ENCODE measurements around the gene SETD1B. TPM values are rescaled to one million over a fixed set of nuclear protein-coding genes. Genes with fewer than 3 reads are reported as not detected.

SETD1B gene
- total and polyA plus RNA-seq, 2 donors (not counting 3 experiments of a cell fraction or from before 2014, with no cell fraction given), result 2.6 to 27.0 TPM

GRCh38 chr12:121857322-121858246, 53.8 kb downstream of the SETD1B start:
- intact Hi-C loops (cut with micrococcal nuclease) (no loop called here), dilution Hi-C loops (cut with MboI; ENCODE audit: extremely low pct_ligation_motif_present, low sequenced_read_pairs) (no loop called here)
- ChIA-PET POLR2A (no interaction called here), CTCF (no interaction called here)
- Histone ChIP-seq H3K27me3 (ENCODE audit: control insufficient read depth in 2 of 2, insufficient read depth in 2 of 2, low read length in 2 of 2) (no peaks in the 10 kb centered on the region), H3K4me1 (ENCODE audit: control insufficient read depth, extremely low read depth, insufficient read depth, low read length) (no peaks in the 10 kb centered on the region), H3K9me3 (replicated peaks; ENCODE audit: control insufficient read depth, insufficient read depth, low read length) (no peaks in the 10 kb centered on the region), H3K27ac (ENCODE audit: insufficient read depth, low read depth, low read length) (no peak overlapping the region), H3K36me3 (ENCODE audit: control insufficient read depth in 2 of 2, extremely low read depth in 1 of 2, insufficient read depth in 2 of 2, low read length in 2 of 2) (no peaks in the 10 kb centered on the region), H3K9me1 (replicated peaks; ENCODE audit: control insufficient read depth, extremely low read depth, insufficient read depth, low read length) (no peaks in the 10 kb centered on the region), H4K20me1 (replicated peaks; ENCODE audit: control insufficient read depth, extremely low read depth, insufficient read depth, low read length) (no peaks in the 10 kb centered on the region), H3K9ac (replicated peaks; ENCODE audit: extremely low read depth, insufficient read depth, low read length) (no peak overlapping the region), H3K4me3 (replicated peaks in 1 of 3; ENCODE audit: insufficient read depth in 1 of 3, low read depth in 1 of 3, low read length in 3 of 3) (no peak overlapping the region), H3K79me2 (ENCODE audit: control insufficient read depth, insufficient read depth, low read length) (no peaks in the 10 kb centered on the region), H3K4me2 (ENCODE audit: insufficient read depth, low read length) (no peak overlapping the region), H2AFZ (ENCODE audit: low read depth, low read length) (no peak overlapping the region)
- TF ChIP-seq MAX (IDR thresholded peaks at IDR 0.05; ENCODE audit: insufficient read depth, insufficient read length) (no peak), POLR2A (IDR thresholded peaks at IDR 0.05; ENCODE audit: low read depth, low read length) (no peak), FOS (IDR thresholded peaks at IDR 0.05; ENCODE audit: borderline replicate concordance, insufficient read depth, low read length) (no peak), JUN (IDR thresholded peaks at IDR 0.05; ENCODE audit: borderline replicate concordance, insufficient read depth, insufficient read length, low read depth) (no peak), EZH2 (IDR thresholded peaks at IDR 0.05; ENCODE audit: borderline replicate concordance, low read depth, low read length, severe bottlenecking) (no peak), GATA2 (IDR thresholded peaks at IDR 0.05; ENCODE audit: insufficient read depth, insufficient read length, low read depth, low read length) (no peak), MYC (IDR thresholded peaks at IDR 0.05; ENCODE audit: low read depth, low read length) (no peak), POLR2AphosphoS5 (IDR thresholded peaks at IDR 0.05; ENCODE audit: insufficient read depth, low read depth, low read length) (no peak), CTCF (IDR thresholded peaks at IDR 0.05; ENCODE audit: extremely low read depth in 1 of 2, insufficient read depth in 1 of 2, low read depth in 1 of 2, low read length in 2 of 2) (no peak)
- no peak for FAIRE-seq
- BruUV-seq (replicated peaks), result no TSS peak
- DNase-seq (ENCODE audit: low read depth, low spot score), result no peak

Data from endothelial cell of umbilical vein (primary cell).